ENCODE results near the gene PILRB. TPM values are rescaled to one million over a fixed set of nuclear protein-coding genes. Genes with fewer than 3 reads are reported as not detected.
"Not testable (repeated sequence)": the region's sequence is repeated elsewhere in the genome, so short reads cannot be mapped to it uniquely, and the experiment has no call there.

PILRB gene
- total RNA-seq, 1 experiment from 2014 or later, result 50.1 TPM

- not testable (repeated sequence) for H3K27ac ChIP-seq (ENCODE audit: insufficient read length, low read depth, low read length); H3K23me2 ChIP-seq (ENCODE audit: insufficient read length, low read depth, low read length, poor library complexity, severe bottlenecking); H3K9ac ChIP-seq (ENCODE audit: extremely low read depth, insufficient read length, low read length); H2BK20ac ChIP-seq (ENCODE audit: low read depth, low read length, poor library complexity, severe bottlenecking); H3K4ac ChIP-seq (ENCODE audit: low read depth, low read length); H2BK5ac ChIP-seq (ENCODE audit: insufficient read length, low read length); H3T11ph ChIP-seq (ENCODE audit: low read length); H3K9me3 ChIP-seq (ENCODE audit: control insufficient read depth, low read depth, low read length); H4K20me1 ChIP-seq (ENCODE audit: control insufficient read depth, insufficient read depth, insufficient read length); H2AK5ac ChIP-seq (ENCODE audit: insufficient read length, low read length); H3K27me3 ChIP-seq (ENCODE audit: insufficient read depth, low read length); H3K79me1 ChIP-seq (ENCODE audit: insufficient read depth, low read depth, low read length, poor library complexity, severe bottlenecking); H3K18ac ChIP-seq (ENCODE audit: insufficient read length, low read depth, low read length); H3K9me3 Mint-ChIP-seq; H3K79me2 ChIP-seq (ENCODE audit: insufficient read depth, low read length); H3K4me3 Mint-ChIP-seq; H3K4me1 ChIP-seq (ENCODE audit: insufficient read depth, low read length); H4K8ac ChIP-seq (replicated peaks; ENCODE audit: insufficient read length, low read depth, low read length); H3K56ac ChIP-seq (ENCODE audit: insufficient read length, low read depth, low read length); H3K14ac ChIP-seq (ENCODE audit: insufficient read depth, low read length); H2BK12ac ChIP-seq (ENCODE audit: insufficient read length, low read depth, low read length); H2AFZ ChIP-seq (ENCODE audit: low read length); H2BK15ac ChIP-seq (ENCODE audit: low read depth, low read length); H4K91ac ChIP-seq (ENCODE audit: insufficient read length, low read depth, low read length); H2BK120ac ChIP-seq (ENCODE audit: low read depth, low read length, poor library complexity, severe bottlenecking); H3K4me1 Mint-ChIP-seq; H3K4me2 ChIP-seq (ENCODE audit: insufficient read depth, insufficient read length, low read length); H4K5ac ChIP-seq (ENCODE audit: insufficient read length, low read depth, low read length); H3K27me3 Mint-ChIP-seq (ENCODE audit: low read depth); H3K23ac ChIP-seq (ENCODE audit: insufficient read length, low read depth, low read length)
- Mint-ChIP-seq H3K36me3 (ENCODE audit: insufficient read depth in 1 of 3, low read depth in 3 of 3) (peaks cover 42 to 79% (median 68%) of the 10 kb centered on the region in 3 experiments), H3K27ac (0 out of 7 replicates have a peak overlapping the region, but pooled peaks of 1 of the 3 experiments have one; percentile 4)
- peak; percentile 74 for TF ChIP-seq CTCF (conservative IDR thresholded peaks at IDR 0.05)
- no CpG with 5 or more reads among the region's 13 CpGs for WGBS (ENCODE audit: extremely low coverage, insufficient read length, low lambda C conversion rate)
- peak; percentile 56 for DNase-seq
Measured at GRCh38 chr7:100344560-100345287, 13.2 kb upstream of the PILRB start.

All from H9 (cell line).